Left ventricle myocardium superior (tissue), 1 donor: ENCODE measurements around the gene TIMP4. TPM values are rescaled to one million over a fixed set of nuclear protein-coding genes. Genes with fewer than 3 reads are reported as not detected.

ENCODE experiments used
- ATAC-seq: fragments of 200-7000 bp; cut with Tn5 transposase; one replicate; pipeline ENCODE4 v1.9.1; 2020; ENCODE audit warnings: mild to moderate bottlenecking, moderate library complexity
- DNase-seq: peaks from one replicate; pipeline ENCODE4 v3.0.0-alpha.2; 2020
- intact Hi-C: fragments of 100-400 bp; cut with micrococcal nuclease; formaldehyde crosslinking; loops from one replicate; pipeline ENCODE4 v1.11.0; 2022
- total RNA-seq: library from RNA; stranded (reverse); fragmentation: NEBNext Ultra II Directional; extraction: Animal tissue kit (Norgen Biotek cat#: 25700); gene quantifications from one replicate; pipeline ENCODE4 v1.2.1, GENCODE V29; 2021
- donor health status: DM: no; HTN: yes; CAD: no; lungs with severe emphysema.

Gene TIMP4
- total RNA-seq, 1 donor from 2014 or later: 15.0 TPM

GRCh38 chr3:12120374-12121140, 38.2 kb downstream of the TIMP4 start:
- ATAC-seq (no peak), DNase-seq (no peak)
- intact Hi-C loops: no loop called here

- ATAC-seq: no peak
- intact Hi-C loops: no loop called here
- DNase-seq: no peak
Measured at GRCh38 chr3:12117473-12117872, 41.2 kb downstream of the TIMP4 start.

- intact Hi-C loops: no loop called here
- ATAC-seq (no peak), DNase-seq (no peak)
Measured at GRCh38 chr3:12116870-12117269, 41.8 kb downstream of the TIMP4 start.

- intact Hi-C loops: no loop called here
- ATAC-seq: no peak
Measured at GRCh38 chr3:12115849-12116248, 42.9 kb downstream of the TIMP4 start.

GRCh38 chr3:12115104-12115503, 43.6 kb downstream of the TIMP4 start:
- DNase-seq: no peak

More at GRCh38 chr3:12115849-12116248, 42.9 kb downstream of the TIMP4 start:
- no peak for DNase-seq

GRCh38 chr3:12114251-12114650, 44.5 kb downstream of the TIMP4 start:
- DNase-seq: no peak
- intact Hi-C loops: no loop called here
- no peak for ATAC-seq

More at GRCh38 chr3:12115104-12115503, 43.6 kb downstream of the TIMP4 start:
- intact Hi-C loops: no loop called here
- no peak for ATAC-seq

- DNase-seq (no peak), ATAC-seq (no peak)
- intact Hi-C loops: no loop called here
Measured at GRCh38 chr3:12107071-12107713, 51.5 kb downstream of the TIMP4 start.

Other genes starting within 250 kb of the TIMP4 start
- gene SYN2, start 154.5 kb downstream of the TIMP4 start, total RNA-seq: 0.55 TPM
- 24.0 TPM for gene PPARG, start 130.2 kb upstream of the TIMP4 start, total RNA-seq